Tibial nerve (tissue), 4 donors: ENCODE results near the gene FERMT3.

Experiments
- CTCF ChIP-seq, 5 experiments: fragments of 200-600 bp in 3 of 5; fragments of 450-650 bp in 2 of 5; sonication (generic) in 3 of 5; IDR thresholded peaks; one replicate each; pipeline ENCODE4 v1.5.1; 2016 to 2019; ENCODE audit warnings: antibody characterized with exemption in 5 of 5, mild to moderate bottlenecking in 3 of 5, moderate library complexity in 2 of 5
- EP300 ChIP-seq, 2 donors: sonication (generic); formaldehyde crosslinking; IDR thresholded peaks; one replicate each; pipeline ENCODE4 v1.6.1; 2017; ENCODE audit warnings: antibody characterized with exemption in 2 of 2, mild to moderate bottlenecking in 1 of 2
- POLR2A ChIP-seq, 2 donors: fragments of 450-650 bp; IDR thresholded peaks; one replicate each; pipeline ENCODE4 v1.6.1; 2017; ENCODE audit warnings: antibody characterized with exemption in 2 of 2, mild to moderate bottlenecking in 2 of 2, moderate library complexity in 2 of 2

- TF ChIP-seq CTCF (IDR thresholded peaks at IDR 0.05) (no peak), POLR2A (IDR thresholded peaks at IDR 0.05) (no peak), EP300 (IDR thresholded peaks at IDR 0.05) (no peak)
These were observed 32.7 kb upstream of the FERMT3 start for GRCh38 chr11:64173616-64174355.
